NCI-H82 treated with DMSO at 0.1 percent for 48 hours (cell line): ENCODE data around the gene BRSK2.
"Not testable (repeated sequence)": the region's sequence is repeated elsewhere in the genome, so short reads cannot be mapped to it uniquely, and the experiment has no call there.

Experiments
- DNase-seq: peaks from one replicate; lab custom pipeline; 2025; ENCODE audit not compliant: unreplicated experiment; lab: John Stamatoyannopoulos, UW

Gene BRSK2

GRCh38 chr11:1389932-1390568 lies at the start of gene BRSK2:
Gene BRSK2, plus strand, starts transcription at chr11:1389934. Its CDS starts 351 bp downstream, at chr11:1390285.
- DNase-seq: no peak

GRCh38 chr11:1340111-1340510 lies 49.6 kb upstream of the BRSK2 start:
- DNase-seq: no peak

GRCh38 chr11:1341226-1341625 lies 48.5 kb upstream of the BRSK2 start:
- DNase-seq: not testable (repeated sequence)

GRCh38 chr11:1341928-1342524 lies 47.7 kb upstream of the BRSK2 start:
- DNase-seq: no peak

- DNase-seq: no peak
Observed at GRCh38 chr11:1342946-1343345, 46.8 kb upstream of the BRSK2 start.

- DNase-seq: no peak
Observed at GRCh38 chr11:1343391-1344055, 46.2 kb upstream of the BRSK2 start.

- DNase-seq: no peak
Observed at GRCh38 chr11:1344056-1344635, 45.6 kb upstream of the BRSK2 start.

GRCh38 chr11:1345737-1346513 lies 43.8 kb upstream of the BRSK2 start:
- no peak for DNase-seq

GRCh38 chr11:1346669-1347390 lies 42.9 kb upstream of the BRSK2 start:
- no peak for DNase-seq

- DNase-seq: not testable (repeated sequence)
Observed at GRCh38 chr11:1347411-1347999, 42.2 kb upstream of the BRSK2 start.

- no peak for DNase-seq
Observed at GRCh38 chr11:1348146-1348795, 41.5 kb upstream of the BRSK2 start.

GRCh38 chr11:1348796-1349326 lies 40.9 kb upstream of the BRSK2 start:
- DNase-seq: no peak

GRCh38 chr11:1349327-1350041 lies 40.2 kb upstream of the BRSK2 start:
- DNase-seq: no peak

- DNase-seq: no peak
Observed at GRCh38 chr11:1350086-1350725, 39.5 kb upstream of the BRSK2 start.

- DNase-seq: no peak
Observed at GRCh38 chr11:1351278-1351937, 38.3 kb upstream of the BRSK2 start.

- no peak for DNase-seq
Observed at GRCh38 chr11:1352696-1353382, 36.9 kb upstream of the BRSK2 start.
